Measurements from ENCODE around the gene PLAAT5.
"Not testable (repeated sequence)": the region's sequence is repeated elsewhere in the genome, so short reads cannot be mapped to it uniquely, and the experiment has no call there.

Gene PLAAT5

GRCh38 chr11:63490551-63491239, at the start of gene PLAAT5:
TSS of gene PLAAT5 (minus strand) at chr11:63491167. CDS start at chr11:63491034, 133 bp downstream.
- no peak for DNase-seq (ENCODE audit: low read depth, low spot score)

GRCh38 chr11:63537293-63538101, 46.5 kb upstream of the PLAAT5 start:
- DNase-seq (ENCODE audit: low read depth, low spot score) = no peak

- no peak for DNase-seq (ENCODE audit: low read depth, low spot score)
Observed at GRCh38 chr11:63536669-63537292, 45.8 kb upstream of the PLAAT5 start, which contains the start of gene PLAAT4. TSS of gene PLAAT4 (plus strand) at chr11:63536808. CDS start at chr11:63536869, 61 bp downstream.

- DNase-seq (ENCODE audit: low read depth, low spot score) = no peak
Observed at GRCh38 chr11:63535734-63536133, 44.8 kb upstream of the PLAAT5 start.

- no peak for DNase-seq (ENCODE audit: low read depth, low spot score)
Observed at GRCh38 chr11:63534895-63535461, 44.0 kb upstream of the PLAAT5 start.

GRCh38 chr11:63534076-63534475, 43.1 kb upstream of the PLAAT5 start:
- no peak for DNase-seq (ENCODE audit: low read depth, low spot score)

GRCh38 chr11:63532799-63533475, 42.0 kb upstream of the PLAAT5 start:
- DNase-seq (ENCODE audit: low read depth, low spot score) = no peak

GRCh38 chr11:63532117-63532516, 41.1 kb upstream of the PLAAT5 start:
- DNase-seq (ENCODE audit: low read depth, low spot score) = no peak

- not testable (repeated sequence) for DNase-seq (ENCODE audit: low read depth, low spot score)
Observed at GRCh38 chr11:63531074-63531792, 40.3 kb upstream of the PLAAT5 start.

GRCh38 chr11:63530021-63530420, 39.1 kb upstream of the PLAAT5 start:
- no peak for DNase-seq (ENCODE audit: low read depth, low spot score)

GRCh38 chr11:63529373-63529772, 38.4 kb upstream of the PLAAT5 start:
- DNase-seq (ENCODE audit: low read depth, low spot score) = not testable (repeated sequence)

- DNase-seq (ENCODE audit: low read depth, low spot score) = not testable (repeated sequence)
Observed at GRCh38 chr11:63528729-63529278, 37.8 kb upstream of the PLAAT5 start.

- not testable (repeated sequence) for DNase-seq (ENCODE audit: low read depth, low spot score)
Observed at GRCh38 chr11:63528156-63528555, 37.2 kb upstream of the PLAAT5 start.

- DNase-seq (ENCODE audit: low read depth, low spot score) = no peak
Observed at GRCh38 chr11:63527667-63528066, 36.7 kb upstream of the PLAAT5 start.

- no peak for DNase-seq (ENCODE audit: low read depth, low spot score)
Observed at GRCh38 chr11:63523151-63523550, 32.2 kb upstream of the PLAAT5 start.

GRCh38 chr11:63521896-63522295, 30.9 kb upstream of the PLAAT5 start:
- no peak for DNase-seq (ENCODE audit: low read depth, low spot score)

GRCh38 chr11:63520606-63521170, 29.7 kb upstream of the PLAAT5 start:
- DNase-seq (ENCODE audit: low read depth, low spot score) = no peak

GRCh38 chr11:63518548-63518947, 27.6 kb upstream of the PLAAT5 start:
- DNase-seq (ENCODE audit: low read depth, low spot score) = no peak

GRCh38 chr11:63517156-63517555, 26.2 kb upstream of the PLAAT5 start:
- DNase-seq (ENCODE audit: low read depth, low spot score) = no peak

GRCh38 chr11:63516109-63516508, 25.1 kb upstream of the PLAAT5 start:
- DNase-seq (ENCODE audit: low read depth, low spot score) = no peak
